Vagina (tissue), 2 donors: ENCODE measurements around the gene KMT2C.
"Not testable (repeated sequence)": the region's sequence is repeated elsewhere in the genome, so short reads cannot be mapped to it uniquely, and the experiment has no call there.

Source experiments
- POLR2A ChIP-seq, 2 donors: fragments of 450-650 bp; IDR thresholded peaks; one replicate each; pipeline ENCODE4 v1.6.1; 2017; ENCODE audit warnings: antibody characterized with exemption in 2 of 2, mild to moderate bottlenecking in 2 of 2, moderate library complexity in 2 of 2
- TF ChIP-seq, protein P1 (sequence below), 3 experiments: fragments of 450-650 bp in 2 of 3; fragments of 200-600 bp in 1 of 3; sonication (generic) in 1 of 3; IDR thresholded peaks; one replicate each; pipeline ENCODE4 v1.5.1; 2017 to 2019; ENCODE audit warnings: antibody characterized with exemption in 3 of 3, mild to moderate bottlenecking in 2 of 3, moderate library complexity in 2 of 3

DNA sequence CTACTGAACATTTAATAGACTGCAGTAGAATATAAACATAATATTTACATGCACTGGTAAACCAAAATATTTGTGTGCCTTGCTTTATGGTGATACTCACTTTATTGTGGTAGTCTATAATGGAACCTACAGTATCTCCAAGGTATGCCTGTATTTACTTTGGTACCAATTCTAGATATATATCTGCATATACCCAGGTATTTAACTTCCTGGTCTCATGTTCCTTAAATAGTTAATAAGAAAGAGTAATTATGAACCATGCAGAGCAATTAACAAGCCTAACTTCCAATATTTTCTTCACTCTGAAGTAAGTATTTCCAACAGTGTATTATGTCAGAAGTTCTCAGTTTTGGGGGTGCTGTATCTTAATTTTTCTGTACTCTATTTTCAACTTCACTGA lies 57.3 kb downstream of the KMT2C start:
- TF ChIP-seq, protein P1, sequence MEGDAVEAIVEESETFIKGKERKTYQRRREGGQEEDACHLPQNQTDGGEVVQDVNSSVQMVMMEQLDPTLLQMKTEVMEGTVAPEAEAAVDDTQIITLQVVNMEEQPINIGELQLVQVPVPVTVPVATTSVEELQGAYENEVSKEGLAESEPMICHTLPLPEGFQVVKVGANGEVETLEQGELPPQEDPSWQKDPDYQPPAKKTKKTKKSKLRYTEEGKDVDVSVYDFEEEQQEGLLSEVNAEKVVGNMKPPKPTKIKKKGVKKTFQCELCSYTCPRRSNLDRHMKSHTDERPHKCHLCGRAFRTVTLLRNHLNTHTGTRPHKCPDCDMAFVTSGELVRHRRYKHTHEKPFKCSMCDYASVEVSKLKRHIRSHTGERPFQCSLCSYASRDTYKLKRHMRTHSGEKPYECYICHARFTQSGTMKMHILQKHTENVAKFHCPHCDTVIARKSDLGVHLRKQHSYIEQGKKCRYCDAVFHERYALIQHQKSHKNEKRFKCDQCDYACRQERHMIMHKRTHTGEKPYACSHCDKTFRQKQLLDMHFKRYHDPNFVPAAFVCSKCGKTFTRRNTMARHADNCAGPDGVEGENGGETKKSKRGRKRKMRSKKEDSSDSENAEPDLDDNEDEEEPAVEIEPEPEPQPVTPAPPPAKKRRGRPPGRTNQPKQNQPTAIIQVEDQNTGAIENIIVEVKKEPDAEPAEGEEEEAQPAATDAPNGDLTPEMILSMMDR (IDR thresholded peaks at IDR 0.05) = not testable (repeated sequence)
- TF ChIP-seq POLR2A (IDR thresholded peaks at IDR 0.05) = not testable (repeated sequence)
